ENCODE data around the gene CBR3.

DNA sequence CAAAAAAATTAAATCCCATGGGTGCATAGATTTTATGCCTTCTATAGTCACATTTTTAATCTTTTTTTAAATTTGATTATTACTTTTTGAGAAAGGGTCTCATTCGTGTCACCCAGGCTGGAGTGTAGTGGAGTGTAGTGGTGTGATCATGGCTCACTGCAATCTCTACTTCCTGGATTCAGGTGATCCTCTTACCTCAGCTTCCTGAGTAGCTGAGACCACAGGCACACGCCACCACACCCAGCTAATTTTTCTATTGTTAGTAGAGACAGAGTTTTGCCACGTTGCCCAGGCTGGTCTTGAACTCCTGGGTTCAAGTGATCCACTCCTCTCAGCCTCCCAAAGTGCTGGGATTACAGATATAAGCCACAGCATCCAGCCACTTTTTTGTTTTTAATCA is 10.4 kb downstream of the CBR3 start:
- TF ChIP-seq, protein P1, sequence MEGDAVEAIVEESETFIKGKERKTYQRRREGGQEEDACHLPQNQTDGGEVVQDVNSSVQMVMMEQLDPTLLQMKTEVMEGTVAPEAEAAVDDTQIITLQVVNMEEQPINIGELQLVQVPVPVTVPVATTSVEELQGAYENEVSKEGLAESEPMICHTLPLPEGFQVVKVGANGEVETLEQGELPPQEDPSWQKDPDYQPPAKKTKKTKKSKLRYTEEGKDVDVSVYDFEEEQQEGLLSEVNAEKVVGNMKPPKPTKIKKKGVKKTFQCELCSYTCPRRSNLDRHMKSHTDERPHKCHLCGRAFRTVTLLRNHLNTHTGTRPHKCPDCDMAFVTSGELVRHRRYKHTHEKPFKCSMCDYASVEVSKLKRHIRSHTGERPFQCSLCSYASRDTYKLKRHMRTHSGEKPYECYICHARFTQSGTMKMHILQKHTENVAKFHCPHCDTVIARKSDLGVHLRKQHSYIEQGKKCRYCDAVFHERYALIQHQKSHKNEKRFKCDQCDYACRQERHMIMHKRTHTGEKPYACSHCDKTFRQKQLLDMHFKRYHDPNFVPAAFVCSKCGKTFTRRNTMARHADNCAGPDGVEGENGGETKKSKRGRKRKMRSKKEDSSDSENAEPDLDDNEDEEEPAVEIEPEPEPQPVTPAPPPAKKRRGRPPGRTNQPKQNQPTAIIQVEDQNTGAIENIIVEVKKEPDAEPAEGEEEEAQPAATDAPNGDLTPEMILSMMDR (IDR thresholded peaks at IDR 0.05 in 4 of 5, conservative IDR thresholded peaks at IDR 0.05 in 1 of 5) = no peak
- TF ChIP-seq POLR2A (IDR thresholded peaks at IDR 0.05) = no peak
